ENCODE results near the gene GNG7. TPM values are rescaled to one million over a fixed set of nuclear protein-coding genes. Genes with fewer than 3 reads are reported as not detected.

GNG7 gene
- total RNA-seq, 1 donor from 2014 or later = 7.7 TPM

DNA sequence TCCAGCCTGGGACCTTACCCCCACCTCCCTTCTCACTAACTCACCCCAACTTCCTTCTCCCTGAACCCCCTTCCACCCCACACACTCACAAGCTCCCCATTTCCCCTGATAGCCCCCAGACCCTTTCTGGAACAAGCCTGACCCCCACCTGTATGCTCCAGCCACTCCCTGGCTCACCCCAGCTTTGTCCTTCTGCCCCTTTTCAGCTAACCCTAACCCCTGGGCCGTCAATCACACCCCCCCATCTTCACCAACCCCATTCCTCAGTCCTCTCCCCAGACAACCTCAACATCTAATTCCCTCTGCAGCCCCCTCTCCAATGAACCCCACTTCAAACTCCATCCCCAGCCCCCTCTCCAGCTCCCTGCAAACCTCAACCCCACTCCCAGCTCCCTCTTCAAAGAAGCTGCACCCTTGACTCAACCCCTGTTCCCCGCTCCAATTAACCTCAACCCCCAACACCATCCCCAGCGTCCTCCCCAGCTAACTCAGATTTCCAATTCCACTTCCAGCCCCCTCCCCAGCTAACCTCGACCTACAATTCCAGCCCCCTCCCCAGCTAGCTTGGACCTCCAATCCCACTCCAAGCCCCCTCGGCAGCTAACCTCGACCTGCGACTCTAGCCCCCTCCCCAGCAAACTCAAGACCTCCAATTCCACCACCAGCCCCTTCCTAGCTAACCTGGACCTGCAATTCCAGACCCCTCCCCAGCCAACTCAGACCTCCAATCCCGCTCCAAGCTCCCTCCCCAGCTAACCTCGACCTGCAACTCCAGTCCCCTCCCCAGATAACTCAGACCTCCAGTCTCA, 929 bp downstream of the GNG7 start:
- Mint-ChIP-seq H3K4me3 (ENCODE audit: unreplicated experiment) (peak overlapping the region; percentile 91), H3K27ac (ENCODE audit: unreplicated experiment) (no peak overlapping the region), H3K9me3 (ENCODE audit: unreplicated experiment) (no peaks in the 10 kb centered on the region), H3K4me1 (ENCODE audit: unreplicated experiment) (peaks cover 16% of the 10 kb centered on the region), H3K36me3 (ENCODE audit: low read depth, unreplicated experiment) (no peaks in the 10 kb centered on the region), H3K27me3 (ENCODE audit: unreplicated experiment) (peaks cover 7% of the 10 kb centered on the region)
- DNase-seq (ENCODE audit: low spot score) = no peak
- TF ChIP-seq, protein P1, sequence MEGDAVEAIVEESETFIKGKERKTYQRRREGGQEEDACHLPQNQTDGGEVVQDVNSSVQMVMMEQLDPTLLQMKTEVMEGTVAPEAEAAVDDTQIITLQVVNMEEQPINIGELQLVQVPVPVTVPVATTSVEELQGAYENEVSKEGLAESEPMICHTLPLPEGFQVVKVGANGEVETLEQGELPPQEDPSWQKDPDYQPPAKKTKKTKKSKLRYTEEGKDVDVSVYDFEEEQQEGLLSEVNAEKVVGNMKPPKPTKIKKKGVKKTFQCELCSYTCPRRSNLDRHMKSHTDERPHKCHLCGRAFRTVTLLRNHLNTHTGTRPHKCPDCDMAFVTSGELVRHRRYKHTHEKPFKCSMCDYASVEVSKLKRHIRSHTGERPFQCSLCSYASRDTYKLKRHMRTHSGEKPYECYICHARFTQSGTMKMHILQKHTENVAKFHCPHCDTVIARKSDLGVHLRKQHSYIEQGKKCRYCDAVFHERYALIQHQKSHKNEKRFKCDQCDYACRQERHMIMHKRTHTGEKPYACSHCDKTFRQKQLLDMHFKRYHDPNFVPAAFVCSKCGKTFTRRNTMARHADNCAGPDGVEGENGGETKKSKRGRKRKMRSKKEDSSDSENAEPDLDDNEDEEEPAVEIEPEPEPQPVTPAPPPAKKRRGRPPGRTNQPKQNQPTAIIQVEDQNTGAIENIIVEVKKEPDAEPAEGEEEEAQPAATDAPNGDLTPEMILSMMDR (IDR thresholded peaks at IDR 0.05; ENCODE audit: unreplicated experiment) = no peak

DNA sequence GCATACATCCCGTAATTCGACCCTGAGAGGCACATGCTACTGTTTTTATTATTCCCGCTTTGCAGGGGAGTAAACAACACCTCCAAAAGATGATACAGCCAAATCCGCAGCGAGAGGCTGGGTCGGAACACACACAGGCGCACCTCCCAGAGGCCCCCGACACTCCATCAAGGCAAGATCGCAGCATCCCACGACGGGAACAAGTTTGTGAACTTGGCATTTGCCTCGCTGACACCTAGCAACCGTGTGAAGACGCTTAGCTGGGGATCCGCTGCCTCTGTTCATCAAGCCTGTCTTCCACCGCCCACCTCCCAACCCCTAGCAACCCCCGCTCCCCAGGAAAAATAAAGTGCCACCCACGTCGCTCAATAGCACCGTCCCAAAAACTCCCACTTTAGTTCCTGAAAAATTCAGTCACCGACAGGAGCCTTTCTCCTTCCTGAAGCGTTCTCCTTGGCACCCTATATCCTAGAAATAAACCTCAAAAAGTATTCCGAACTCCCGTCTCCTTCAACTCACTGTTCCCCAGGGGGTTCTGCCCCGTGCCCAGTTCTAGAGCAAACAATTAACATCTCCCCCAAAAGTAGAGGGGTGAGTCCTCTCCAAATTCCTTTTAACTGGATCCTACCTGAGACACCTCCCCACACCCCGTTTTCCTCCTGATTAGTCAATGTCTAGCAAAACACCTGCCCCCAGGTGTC, 1.7 kb downstream of the GNG7 start:
- Mint-ChIP-seq H3K36me3 (ENCODE audit: low read depth, unreplicated experiment) (no peaks in the 10 kb centered on the region), H3K27ac (ENCODE audit: unreplicated experiment) (no peak overlapping the region)

DNA sequence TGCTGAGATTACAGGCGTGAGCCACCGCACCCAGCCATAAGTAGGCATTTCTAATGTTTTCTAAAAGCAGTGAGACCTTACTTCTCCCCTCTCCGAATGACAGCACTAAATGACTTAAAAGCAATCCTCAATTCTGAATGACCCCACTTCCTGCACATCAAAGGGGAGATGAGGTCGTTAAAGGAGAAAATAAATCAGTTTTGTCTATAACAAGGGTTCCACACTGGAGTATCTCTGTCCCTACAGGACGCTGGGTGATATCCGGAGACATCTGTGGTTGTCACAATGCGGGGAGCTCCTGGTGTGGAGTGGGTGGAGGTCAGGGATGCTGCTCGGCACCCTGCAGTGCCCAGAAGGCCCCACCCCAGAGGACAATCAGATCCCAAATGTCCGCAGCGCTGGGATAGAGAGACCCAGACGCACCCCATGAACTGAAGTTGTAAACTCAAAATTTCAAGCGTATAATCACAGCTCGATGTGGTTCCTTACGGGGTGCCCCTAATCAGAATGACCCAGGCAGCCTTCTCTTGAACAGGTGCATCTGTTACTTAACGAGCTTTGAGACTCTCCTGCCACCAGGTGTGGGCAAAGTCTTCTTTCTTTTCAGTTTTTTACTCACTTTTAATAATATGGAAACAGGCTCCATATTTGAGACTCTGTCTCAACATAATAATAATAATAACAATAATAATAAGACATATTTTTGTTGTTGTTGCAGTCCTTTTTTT, 2.9 kb downstream of the GNG7 start:
- Mint-ChIP-seq H3K9me3 (ENCODE audit: unreplicated experiment) (no peaks in the 10 kb centered on the region), H3K4me1 (ENCODE audit: unreplicated experiment) (peaks cover 35% of the 10 kb centered on the region), H3K36me3 (ENCODE audit: low read depth, unreplicated experiment) (no peaks in the 10 kb centered on the region), H3K27me3 (ENCODE audit: unreplicated experiment) (peaks cover 7% of the 10 kb centered on the region), H3K4me3 (ENCODE audit: unreplicated experiment) (no peak overlapping the region), H3K27ac (ENCODE audit: unreplicated experiment) (no peak overlapping the region)
- TF ChIP-seq, protein P1 (IDR thresholded peaks at IDR 0.05; ENCODE audit: unreplicated experiment) = no peak
- DNase-seq (ENCODE audit: low spot score) = no peak

More for the DNA sequence above, 1.7 kb downstream of the GNG7 start:
- TF ChIP-seq, protein P1 (IDR thresholded peaks at IDR 0.05; ENCODE audit: unreplicated experiment) = no peak
- DNase-seq (ENCODE audit: low spot score) = no peak
- peak overlapping the region; percentile 91 for H3K4me3 Mint-ChIP-seq (ENCODE audit: unreplicated experiment)
- peaks cover 23% of the 10 kb centered on the region for H3K4me1 Mint-ChIP-seq (ENCODE audit: unreplicated experiment)
- no peaks in the 10 kb centered on the region for H3K9me3 Mint-ChIP-seq (ENCODE audit: unreplicated experiment)
- peaks cover 7% of the 10 kb centered on the region for H3K27me3 Mint-ChIP-seq (ENCODE audit: unreplicated experiment)

DNA sequence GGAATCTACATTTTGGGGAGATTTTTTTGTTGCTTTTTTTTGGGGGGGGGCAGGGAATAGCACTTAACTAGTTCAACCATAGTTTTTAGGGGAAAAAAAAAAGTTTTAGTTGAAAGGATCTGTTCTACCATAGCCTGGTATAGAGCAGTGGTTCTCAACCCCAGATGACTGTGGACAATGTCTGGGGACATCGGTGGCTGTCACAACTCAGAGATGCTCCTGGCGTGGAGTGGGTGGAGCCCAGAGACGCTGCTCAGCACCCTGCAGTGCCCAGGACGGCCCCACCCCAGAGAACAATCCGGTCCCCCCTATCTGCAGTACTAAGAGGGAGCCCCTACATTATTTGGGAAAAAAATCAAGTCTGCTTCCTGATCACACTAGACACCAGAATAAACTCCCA, 8.3 kb downstream of the GNG7 start:
- Mint-ChIP-seq H3K27ac (ENCODE audit: unreplicated experiment) (no peak overlapping the region), H3K36me3 (ENCODE audit: low read depth, unreplicated experiment) (no peaks in the 10 kb centered on the region), H3K4me3 (ENCODE audit: unreplicated experiment) (no peak overlapping the region), H3K4me1 (ENCODE audit: unreplicated experiment) (peaks cover 26% of the 10 kb centered on the region), H3K27me3 (ENCODE audit: unreplicated experiment) (no peaks in the 10 kb centered on the region), H3K9me3 (ENCODE audit: unreplicated experiment) (no peaks in the 10 kb centered on the region)
- DNase-seq (ENCODE audit: low spot score) = no peak
- TF ChIP-seq, protein P1 (IDR thresholded peaks at IDR 0.05; ENCODE audit: unreplicated experiment) = no peak

Data from endothelial cell (in vitro differentiated cells).